ENCODE measurements around the gene MRFAP1L1.

MRFAP1L1 gene

GRCh38 chr4:6746721-6747293 lies 37.1 kb upstream of the MRFAP1L1 start:
- no peak overlapping the region for H3K4me3 ChIP-seq (ENCODE audit: low read depth, low read length)
- H3K4me2 ChIP-seq (ENCODE audit: low read length): no peak overlapping the region
- no peak for TF ChIP-seq CTCF (IDR thresholded peaks at IDR 0.05)
- H3K9me3 ChIP-seq (ENCODE audit: control insufficient read depth, low read length): no peaks in the 10 kb centered on the region
- H3K27me3 ChIP-seq (ENCODE audit: control insufficient read depth, insufficient read depth, low read length): no peaks in the 10 kb centered on the region
- H3K4me1 ChIP-seq: no peaks in the 10 kb centered on the region
- H3K9ac ChIP-seq: no peak overlapping the region
- no peak overlapping the region for H2AFZ ChIP-seq
- no peaks in the 10 kb centered on the region for H3K79me2 ChIP-seq
- no peaks in the 10 kb centered on the region for H3K36me3 ChIP-seq (ENCODE audit: control insufficient read depth, insufficient read depth, low read length)
- H3K27ac ChIP-seq: no peak overlapping the region

GRCh38 chr4:6742989-6743388 lies 33.3 kb upstream of the MRFAP1L1 start:
- no peak for TF ChIP-seq CTCF (IDR thresholded peaks at IDR 0.05)
- Histone ChIP-seq H3K36me3 (ENCODE audit: control insufficient read depth, insufficient read depth, low read length) (no peaks in the 10 kb centered on the region), H3K9ac (no peak overlapping the region), H3K27ac (no peak overlapping the region), H3K4me2 (ENCODE audit: low read length) (no peak overlapping the region), H3K9me3 (ENCODE audit: control insufficient read depth, low read length) (no peaks in the 10 kb centered on the region), H3K4me1 (no peaks in the 10 kb centered on the region), H3K27me3 (ENCODE audit: control insufficient read depth, insufficient read depth, low read length) (no peaks in the 10 kb centered on the region), H3K79me2 (no peaks in the 10 kb centered on the region), H3K4me3 (ENCODE audit: low read depth, low read length) (no peak overlapping the region), H2AFZ (no peak overlapping the region)

GRCh38 chr4:6742507-6742906 lies 32.8 kb upstream of the MRFAP1L1 start:
- Histone ChIP-seq H3K36me3 (ENCODE audit: control insufficient read depth, insufficient read depth, low read length) (no peaks in the 10 kb centered on the region), H2AFZ (no peak overlapping the region), H3K4me3 (ENCODE audit: low read depth, low read length) (no peak overlapping the region), H3K4me1 (no peaks in the 10 kb centered on the region), H3K4me2 (ENCODE audit: low read length) (no peak overlapping the region), H3K9ac (no peak overlapping the region), H3K27me3 (ENCODE audit: control insufficient read depth, insufficient read depth, low read length) (no peaks in the 10 kb centered on the region), H3K79me2 (no peaks in the 10 kb centered on the region), H3K9me3 (ENCODE audit: control insufficient read depth, low read length) (no peaks in the 10 kb centered on the region), H3K27ac (no peak overlapping the region)
- no peak for TF ChIP-seq CTCF (IDR thresholded peaks at IDR 0.05)

GRCh38 chr4:6740347-6740746 lies 30.7 kb upstream of the MRFAP1L1 start:
- Histone ChIP-seq H3K4me2 (ENCODE audit: low read length) (no peak overlapping the region), H3K27ac (no peak overlapping the region), H3K36me3 (ENCODE audit: control insufficient read depth, insufficient read depth, low read length) (no peaks in the 10 kb centered on the region), H3K27me3 (ENCODE audit: control insufficient read depth, insufficient read depth, low read length) (no peaks in the 10 kb centered on the region), H3K9me3 (ENCODE audit: control insufficient read depth, low read length) (no peaks in the 10 kb centered on the region), H3K79me2 (no peaks in the 10 kb centered on the region), H3K4me1 (no peaks in the 10 kb centered on the region), H3K9ac (no peak overlapping the region), H3K4me3 (ENCODE audit: low read depth, low read length) (no peak overlapping the region), H2AFZ (no peak overlapping the region)
- TF ChIP-seq CTCF (IDR thresholded peaks at IDR 0.05): no peak

- H3K9me3 ChIP-seq (ENCODE audit: control insufficient read depth, low read length): no peaks in the 10 kb centered on the region
- H3K79me2 ChIP-seq: no peaks in the 10 kb centered on the region
- no peaks in the 10 kb centered on the region for H3K36me3 ChIP-seq (ENCODE audit: control insufficient read depth, insufficient read depth, low read length)
- H3K4me1 ChIP-seq: no peaks in the 10 kb centered on the region
- H3K27ac ChIP-seq: no peak overlapping the region
- H3K27me3 ChIP-seq (ENCODE audit: control insufficient read depth, insufficient read depth, low read length): no peaks in the 10 kb centered on the region
- no peak overlapping the region for H3K9ac ChIP-seq
- no peak overlapping the region for H2AFZ ChIP-seq
- H3K4me2 ChIP-seq (ENCODE audit: low read length): no peak overlapping the region
- no peak overlapping the region for H3K4me3 ChIP-seq (ENCODE audit: low read depth, low read length)
- no peak for TF ChIP-seq CTCF (IDR thresholded peaks at IDR 0.05)
Observed at GRCh38 chr4:6739920-6740319, 30.3 kb upstream of the MRFAP1L1 start.
